Measurements from ENCODE around the gene FBXW11.

DNA sequence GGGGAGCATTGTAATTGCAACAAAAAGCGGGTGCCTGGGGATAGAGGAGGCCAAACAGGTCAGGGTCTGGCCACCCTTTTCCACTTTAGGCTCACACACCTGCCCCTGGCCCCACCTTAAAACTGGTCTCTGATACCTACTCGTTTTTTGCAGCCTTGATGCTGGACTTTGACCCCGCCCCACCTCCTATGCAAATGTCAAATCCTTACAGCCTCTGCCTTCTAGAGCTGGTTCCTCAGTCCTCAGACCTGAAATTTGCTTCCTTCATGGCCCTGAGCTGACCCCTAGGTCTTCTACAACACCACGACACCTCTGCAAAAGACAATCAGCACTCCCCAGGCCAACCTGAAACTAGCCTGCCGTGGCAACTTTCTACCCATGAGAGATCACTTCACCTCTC, 183.2 kb downstream of the FBXW11 start:
- TF ChIP-seq, protein P1, sequence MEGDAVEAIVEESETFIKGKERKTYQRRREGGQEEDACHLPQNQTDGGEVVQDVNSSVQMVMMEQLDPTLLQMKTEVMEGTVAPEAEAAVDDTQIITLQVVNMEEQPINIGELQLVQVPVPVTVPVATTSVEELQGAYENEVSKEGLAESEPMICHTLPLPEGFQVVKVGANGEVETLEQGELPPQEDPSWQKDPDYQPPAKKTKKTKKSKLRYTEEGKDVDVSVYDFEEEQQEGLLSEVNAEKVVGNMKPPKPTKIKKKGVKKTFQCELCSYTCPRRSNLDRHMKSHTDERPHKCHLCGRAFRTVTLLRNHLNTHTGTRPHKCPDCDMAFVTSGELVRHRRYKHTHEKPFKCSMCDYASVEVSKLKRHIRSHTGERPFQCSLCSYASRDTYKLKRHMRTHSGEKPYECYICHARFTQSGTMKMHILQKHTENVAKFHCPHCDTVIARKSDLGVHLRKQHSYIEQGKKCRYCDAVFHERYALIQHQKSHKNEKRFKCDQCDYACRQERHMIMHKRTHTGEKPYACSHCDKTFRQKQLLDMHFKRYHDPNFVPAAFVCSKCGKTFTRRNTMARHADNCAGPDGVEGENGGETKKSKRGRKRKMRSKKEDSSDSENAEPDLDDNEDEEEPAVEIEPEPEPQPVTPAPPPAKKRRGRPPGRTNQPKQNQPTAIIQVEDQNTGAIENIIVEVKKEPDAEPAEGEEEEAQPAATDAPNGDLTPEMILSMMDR (IDR thresholded peaks at IDR 0.05; ENCODE audit: insufficient read depth, low read length), result no peak
- TF ChIP-seq GABPA (IDR thresholded peaks at IDR 0.05; ENCODE audit: low read depth) (no peak), POLR2AphosphoS5 (IDR thresholded peaks at IDR 0.05; ENCODE audit: low read depth) (no peak)
- TF ChIP-seq, protein P2, sequence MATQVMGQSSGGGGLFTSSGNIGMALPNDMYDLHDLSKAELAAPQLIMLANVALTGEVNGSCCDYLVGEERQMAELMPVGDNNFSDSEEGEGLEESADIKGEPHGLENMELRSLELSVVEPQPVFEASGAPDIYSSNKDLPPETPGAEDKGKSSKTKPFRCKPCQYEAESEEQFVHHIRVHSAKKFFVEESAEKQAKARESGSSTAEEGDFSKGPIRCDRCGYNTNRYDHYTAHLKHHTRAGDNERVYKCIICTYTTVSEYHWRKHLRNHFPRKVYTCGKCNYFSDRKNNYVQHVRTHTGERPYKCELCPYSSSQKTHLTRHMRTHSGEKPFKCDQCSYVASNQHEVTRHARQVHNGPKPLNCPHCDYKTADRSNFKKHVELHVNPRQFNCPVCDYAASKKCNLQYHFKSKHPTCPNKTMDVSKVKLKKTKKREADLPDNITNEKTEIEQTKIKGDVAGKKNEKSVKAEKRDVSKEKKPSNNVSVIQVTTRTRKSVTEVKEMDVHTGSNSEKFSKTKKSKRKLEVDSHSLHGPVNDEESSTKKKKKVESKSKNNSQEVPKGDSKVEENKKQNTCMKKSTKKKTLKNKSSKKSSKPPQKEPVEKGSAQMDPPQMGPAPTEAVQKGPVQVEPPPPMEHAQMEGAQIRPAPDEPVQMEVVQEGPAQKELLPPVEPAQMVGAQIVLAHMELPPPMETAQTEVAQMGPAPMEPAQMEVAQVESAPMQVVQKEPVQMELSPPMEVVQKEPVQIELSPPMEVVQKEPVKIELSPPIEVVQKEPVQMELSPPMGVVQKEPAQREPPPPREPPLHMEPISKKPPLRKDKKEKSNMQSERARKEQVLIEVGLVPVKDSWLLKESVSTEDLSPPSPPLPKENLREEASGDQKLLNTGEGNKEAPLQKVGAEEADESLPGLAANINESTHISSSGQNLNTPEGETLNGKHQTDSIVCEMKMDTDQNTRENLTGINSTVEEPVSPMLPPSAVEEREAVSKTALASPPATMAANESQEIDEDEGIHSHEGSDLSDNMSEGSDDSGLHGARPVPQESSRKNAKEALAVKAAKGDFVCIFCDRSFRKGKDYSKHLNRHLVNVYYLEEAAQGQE (IDR thresholded peaks at IDR 0.05; ENCODE audit: insufficient replicate concordance, low read depth), result no peak
